Effector CD8-positive, alpha-beta T cell (primary cell): ENCODE data around the gene PLXDC2.

Source experiments
- DNase-seq: peaks from one replicate; lab custom pipeline; 2025; lab: John Stamatoyannopoulos, UW

PLXDC2 gene

DNA sequence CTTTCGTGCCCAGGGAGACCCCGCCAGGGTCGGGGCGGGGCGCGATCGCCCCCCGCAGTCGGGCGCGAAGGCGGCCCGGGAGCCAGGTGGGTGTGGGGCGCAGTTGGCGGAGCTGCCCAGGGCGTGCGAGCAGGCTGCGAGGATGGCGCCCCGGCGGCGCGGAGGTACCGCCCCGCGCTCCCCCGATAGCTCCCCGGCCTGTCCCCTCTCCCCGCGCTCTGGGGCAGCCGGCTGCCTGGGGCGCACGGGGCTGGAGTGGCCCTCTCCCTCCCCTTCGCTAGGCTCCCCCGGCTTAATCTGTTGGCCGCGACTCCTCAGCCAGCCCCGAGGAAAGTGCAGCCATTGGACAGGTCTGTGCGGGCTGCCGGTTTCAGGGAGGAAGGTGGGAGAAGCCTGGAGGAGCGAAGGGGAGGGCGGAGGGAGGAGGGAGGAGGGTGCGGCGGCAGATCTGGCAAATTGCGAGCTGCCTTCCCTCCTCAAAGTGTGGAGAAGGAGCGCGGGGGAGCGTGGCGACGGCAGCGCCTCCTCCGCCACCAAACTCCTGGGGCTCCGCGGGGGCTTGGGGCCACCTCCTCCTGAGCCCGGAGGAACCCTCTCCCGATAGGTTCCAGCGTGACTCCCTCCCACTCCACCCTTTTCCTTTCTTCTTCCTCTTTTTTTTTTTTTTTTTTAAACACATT is 361 bp upstream of the PLXDC2 start:
- no peak for DNase-seq

DNA sequence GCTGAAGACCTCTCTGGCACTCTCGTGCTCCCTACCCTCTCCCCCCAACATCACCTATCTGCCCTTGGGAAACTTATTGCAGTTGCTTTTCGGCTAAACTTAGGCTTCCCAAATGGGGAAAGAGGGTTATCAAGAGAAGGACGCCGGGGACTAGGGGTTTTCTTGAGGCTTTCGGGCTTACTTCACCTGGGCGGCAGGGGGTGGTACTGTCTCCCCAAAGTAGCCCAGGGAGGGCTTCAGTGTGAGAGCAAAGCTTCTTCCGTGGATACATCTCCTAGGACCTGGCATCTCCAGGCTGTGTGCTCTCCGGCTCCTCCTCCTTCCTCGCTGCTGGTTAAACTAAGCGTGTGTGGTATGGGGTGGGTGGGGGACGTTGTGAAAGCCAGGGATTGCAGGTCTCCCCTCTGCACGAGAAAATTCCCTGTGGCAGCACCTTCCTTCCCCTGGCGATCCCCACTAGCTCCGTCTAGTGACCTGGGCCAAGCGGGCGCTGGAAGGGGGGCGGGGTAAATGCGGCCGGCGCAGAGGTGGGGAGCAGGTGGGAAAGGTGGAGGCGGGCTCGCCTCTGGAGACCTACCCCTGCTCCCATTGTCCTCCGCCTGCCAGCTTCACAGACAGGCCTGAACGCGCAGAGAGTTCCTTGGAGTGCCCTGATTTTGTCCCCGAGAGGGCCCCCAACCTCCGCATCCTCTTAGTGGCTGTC is 1.1 kb downstream of the PLXDC2 start:
- no peak for DNase-seq

DNA sequence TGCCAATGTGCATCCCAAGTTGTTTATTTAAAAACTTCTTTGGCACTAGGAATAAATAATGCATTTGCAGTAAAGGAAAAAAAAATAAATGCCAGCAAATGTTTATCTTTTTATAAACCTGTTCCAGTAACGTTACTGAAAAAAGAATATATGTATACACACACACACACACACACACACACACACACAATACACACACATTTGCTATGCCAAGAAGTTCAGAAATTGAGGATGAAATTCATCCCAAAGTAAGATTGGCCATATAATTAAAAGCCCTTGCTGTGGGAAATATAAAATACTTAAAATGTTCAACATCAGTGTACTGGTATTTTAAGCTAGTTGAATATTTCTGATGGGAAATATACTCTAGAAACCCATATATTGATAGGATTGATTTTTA is 2.6 kb downstream of the PLXDC2 start:
- no peak for DNase-seq

DNA sequence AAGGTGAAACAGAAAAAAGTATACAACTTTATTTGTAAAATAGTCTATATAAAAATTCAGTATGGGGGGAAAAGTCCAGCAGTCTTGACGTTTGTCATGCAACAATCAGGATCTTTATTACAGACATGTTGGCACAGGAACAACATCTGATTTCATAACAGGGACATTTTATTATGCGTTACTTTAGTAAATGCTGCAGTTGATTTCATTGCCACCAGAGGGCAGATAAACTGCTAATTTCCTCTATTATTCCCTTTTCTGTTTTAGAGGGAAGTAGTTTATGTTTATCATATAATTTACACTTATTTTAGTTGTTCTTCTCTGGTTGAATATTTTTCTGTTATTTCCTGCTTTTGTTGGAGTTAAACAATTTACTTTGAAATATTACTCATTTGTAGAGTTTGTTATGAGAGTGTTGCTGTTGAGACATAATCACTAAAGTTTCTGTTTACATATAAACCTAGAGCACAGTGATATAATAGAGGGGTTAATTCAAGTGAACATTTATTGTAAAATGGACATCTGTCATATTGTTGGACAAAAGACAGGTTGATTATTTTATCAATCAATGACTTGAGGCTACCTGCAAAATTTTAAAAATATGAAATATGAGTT is 3.3 kb downstream of the PLXDC2 start:
- DNase-seq = no peak

DNA sequence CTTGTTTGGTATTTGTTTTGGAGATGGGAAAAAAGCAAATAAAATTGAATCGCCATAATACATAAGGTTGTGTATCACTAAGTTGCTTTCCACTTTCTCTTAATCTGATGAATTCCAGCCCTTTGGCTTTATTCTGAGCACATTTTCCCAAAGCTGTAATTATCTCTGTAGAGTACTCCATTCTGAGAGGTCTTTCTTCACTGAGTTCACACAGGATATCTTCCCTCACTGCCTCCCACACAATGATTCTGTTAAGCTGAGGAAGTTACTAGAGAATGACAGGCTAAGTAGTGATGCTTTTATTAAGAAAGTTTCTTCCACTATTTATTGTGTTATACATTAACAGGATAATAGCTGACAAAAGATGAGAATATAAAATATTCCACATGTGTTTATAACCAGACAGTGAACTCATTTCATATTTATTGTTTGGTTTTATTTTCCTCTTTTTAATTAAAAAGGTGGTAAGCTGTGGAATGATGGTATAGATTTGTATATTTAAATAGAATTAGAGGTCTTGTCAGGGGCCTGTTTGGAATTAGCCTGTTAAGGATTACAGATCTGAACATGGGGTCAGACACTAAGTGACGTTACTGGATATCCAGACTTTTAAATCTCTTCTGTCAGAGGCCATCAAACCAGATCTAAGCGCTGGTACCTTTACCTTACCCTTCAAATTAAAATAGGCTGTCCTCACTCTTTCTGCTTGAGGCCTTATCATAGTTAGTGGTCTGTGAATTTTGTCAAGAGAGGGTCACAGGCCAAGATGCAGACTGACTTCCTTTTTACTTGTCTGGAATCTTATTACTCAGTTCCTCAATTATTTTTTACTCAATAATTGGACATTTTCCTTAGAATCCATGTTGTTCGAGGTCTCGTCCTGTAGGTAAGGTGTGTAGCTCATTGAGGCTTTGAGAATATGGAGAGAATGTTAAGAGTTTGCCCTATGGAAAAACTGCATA is 8.4 kb downstream of the PLXDC2 start:
- no peak for DNase-seq

DNA sequence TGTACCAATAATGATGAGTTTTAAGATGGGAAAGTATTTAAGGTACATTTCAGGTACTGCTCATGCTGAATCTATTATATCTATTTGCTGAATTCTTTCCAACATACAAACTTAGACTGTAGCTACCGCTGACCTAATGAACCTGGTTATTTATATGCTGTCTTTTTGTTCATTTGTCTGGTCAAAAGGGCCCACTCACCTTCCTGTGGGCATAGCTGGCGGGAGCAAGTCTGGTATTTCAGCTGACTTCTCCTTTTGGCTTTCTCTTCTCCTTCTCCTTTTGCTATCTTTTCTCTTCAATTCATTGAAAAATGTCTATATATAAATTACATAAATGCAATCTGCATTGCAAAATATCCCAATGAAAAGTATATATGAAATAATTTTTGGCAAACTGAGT is 9.5 kb downstream of the PLXDC2 start:
- DNase-seq = no peak

DNA sequence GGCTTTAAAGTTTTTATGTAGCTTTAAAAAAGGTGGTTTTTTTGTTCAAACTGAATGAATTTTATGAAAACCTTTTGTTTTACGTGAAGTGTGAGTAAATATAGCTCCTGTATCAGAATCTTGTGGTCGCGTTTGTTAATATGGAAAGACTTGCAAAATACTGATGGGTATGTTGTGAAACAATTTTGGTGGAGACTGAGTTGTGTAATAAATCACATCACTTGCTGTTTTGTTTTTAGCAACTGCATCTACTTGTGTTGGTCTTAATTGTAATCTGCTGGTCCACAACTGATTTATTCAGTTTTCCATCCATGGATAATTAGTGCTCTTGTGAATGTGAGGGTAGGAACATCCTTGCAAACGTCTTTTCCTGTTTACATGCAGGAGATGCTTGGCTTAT is 10.5 kb downstream of the PLXDC2 start:
- DNase-seq = no peak

DNA sequence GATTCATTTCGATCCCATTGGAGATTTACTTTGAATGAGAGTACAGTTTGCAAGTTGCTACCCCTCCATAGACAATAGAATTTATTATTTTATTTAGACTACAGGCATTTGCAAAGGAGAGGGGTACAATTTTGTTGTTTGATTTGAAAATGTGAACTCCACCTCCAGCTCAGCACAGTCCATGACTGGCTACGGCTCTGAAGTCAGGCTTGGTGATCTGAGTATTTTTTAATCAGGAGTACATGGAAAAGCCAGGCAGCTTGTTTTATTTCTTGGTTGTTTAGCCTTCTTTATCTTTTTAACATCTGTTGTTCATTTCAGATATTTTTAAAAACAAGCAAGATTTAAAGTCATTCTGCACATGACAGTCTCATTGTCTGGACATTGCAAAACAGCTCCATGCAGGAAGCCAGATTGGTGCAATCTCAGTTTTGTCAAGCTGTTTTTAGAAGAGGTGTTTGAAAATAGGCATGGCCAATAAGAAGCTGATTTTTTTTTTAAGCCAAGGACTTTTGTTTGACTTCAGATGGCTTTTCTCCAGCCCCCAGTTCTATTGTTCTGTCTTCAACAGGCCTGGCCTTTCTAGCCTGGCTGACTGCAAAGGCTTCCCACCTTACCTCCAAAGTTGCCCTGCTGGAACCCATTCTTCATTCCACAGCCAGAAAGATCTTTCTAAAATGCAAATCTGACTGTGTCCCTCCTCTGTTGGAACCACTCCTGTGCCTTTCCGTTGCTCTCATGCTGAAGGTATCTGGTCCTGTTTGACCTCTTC is 12.2 kb downstream of the PLXDC2 start:
- no peak for DNase-seq

DNA sequence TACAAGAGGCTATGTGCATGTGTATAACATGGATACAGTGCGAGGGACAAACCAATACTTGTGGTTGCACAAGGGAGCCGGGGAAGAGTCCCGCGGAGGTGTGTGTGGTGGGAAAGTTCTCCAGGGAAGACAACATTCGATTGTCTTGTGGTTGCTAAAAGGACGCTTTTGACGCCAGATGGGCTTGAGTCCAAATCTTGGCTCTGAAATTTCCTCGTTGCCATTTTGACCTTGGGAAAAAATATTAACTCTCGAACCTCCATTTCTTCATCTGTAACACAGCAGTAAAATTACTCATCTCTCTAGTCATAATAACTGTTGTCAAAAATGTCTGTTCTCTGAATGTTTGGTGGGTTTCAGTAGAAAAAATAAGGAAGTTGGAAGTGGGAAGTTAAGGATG is 16.5 kb downstream of the PLXDC2 start:
- DNase-seq = no peak

DNA sequence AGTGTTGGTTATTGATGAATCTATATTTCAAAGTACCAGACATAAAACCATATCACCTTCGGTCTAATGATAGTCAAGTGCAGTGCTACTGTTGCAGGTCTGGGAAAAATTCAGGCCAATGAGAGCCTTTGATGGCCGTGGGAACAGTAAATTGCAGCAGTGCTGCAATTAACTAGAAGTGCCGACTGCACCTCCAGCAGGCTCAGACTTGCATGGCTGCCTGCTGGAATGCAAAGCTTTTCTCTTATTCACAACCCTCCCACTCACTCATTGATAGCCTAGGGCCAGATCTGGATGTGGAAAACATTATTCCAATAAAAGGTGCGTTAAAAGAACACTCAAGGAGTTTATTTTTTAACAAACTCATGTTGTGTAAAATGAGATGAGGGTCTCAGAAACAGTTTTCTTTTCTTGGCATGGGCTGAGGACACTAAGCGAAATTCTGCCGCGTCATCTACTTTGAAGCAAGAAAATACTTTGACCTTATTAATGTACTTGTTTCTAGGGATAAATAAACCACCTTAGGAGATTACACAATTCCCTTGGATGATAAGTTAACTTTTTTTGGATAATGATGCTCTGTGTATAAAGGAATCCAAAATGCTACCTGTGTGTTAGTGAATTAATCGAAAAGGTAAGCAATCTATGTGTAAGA is 17.1 kb downstream of the PLXDC2 start:
- no peak for DNase-seq

DNA sequence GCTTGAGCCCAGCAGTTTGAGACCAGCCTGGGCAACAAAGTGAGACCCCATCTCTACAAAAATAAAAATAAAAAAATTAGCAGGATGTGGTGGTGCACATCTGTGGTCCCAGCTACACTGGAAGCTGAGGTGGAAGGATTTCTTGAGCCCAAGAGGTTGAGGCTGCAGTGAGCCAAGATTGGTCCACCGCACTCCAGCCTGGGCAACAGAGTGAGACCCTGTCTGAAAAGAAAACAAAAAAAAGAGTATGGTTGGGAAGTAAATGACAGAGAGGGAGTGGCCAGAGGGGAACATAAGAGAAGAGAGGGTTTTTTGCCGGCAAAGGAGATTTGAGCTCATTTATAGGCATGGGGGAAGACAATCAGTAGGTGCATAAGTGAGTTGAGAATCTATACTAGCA is 19.7 kb downstream of the PLXDC2 start:
- DNase-seq = no peak

DNA sequence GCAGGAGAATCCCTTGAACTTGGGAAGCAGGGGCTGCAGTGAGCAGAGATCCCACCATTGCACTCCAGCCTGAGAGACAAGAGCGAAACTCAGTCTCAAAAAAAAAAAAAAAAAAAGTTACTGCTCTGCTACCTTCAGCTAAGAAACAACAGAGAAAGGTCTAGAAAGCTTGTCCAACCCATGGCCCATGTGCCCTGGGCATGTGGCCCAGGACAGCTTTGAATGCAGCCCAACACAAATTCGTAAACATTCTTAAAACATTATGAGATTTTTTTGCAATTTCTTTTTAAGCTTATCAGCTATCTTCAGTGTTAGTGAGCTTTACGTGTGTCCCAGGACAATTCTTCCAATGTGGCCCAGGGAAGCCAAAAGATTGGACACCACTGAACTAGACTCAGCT is 22.9 kb downstream of the PLXDC2 start:
- DNase-seq = no peak

DNA sequence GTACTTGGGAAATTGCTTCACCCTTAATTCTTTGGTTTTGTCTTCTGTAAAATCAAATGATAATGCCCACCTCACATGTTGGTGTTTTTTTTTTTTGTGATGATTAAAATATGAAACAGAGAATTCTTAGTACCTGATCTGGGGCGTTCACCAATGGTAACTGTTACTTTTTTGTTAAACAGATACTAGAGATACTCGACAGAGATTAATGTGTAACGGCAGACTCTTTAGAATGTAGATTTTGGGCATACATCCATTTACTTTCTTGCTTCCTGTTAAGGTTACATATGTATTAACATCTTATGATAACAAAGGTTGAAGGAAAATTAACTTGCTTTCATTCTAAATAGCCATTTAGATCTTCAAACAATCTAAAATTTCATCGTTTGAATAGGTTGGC is 23.3 kb downstream of the PLXDC2 start:
- no peak for DNase-seq

DNA sequence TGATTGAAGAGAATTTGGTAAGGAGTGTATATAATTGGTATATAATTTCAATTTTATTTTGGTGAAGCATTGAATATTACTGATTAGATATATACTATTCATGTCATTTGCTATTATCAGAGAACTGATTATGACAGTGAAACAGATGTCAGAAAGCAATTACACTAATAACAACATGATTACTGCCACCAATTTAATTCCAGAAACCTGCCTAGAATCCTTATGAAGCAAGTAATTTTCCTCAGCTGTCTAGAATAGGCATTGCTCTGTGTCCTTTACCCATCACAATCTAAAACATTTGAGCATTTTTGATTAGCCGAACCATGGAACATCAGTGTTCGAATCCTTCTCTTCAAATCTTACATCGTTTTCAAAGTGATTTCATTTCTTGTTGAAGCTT is 24.5 kb downstream of the PLXDC2 start:
- DNase-seq = no peak

DNA sequence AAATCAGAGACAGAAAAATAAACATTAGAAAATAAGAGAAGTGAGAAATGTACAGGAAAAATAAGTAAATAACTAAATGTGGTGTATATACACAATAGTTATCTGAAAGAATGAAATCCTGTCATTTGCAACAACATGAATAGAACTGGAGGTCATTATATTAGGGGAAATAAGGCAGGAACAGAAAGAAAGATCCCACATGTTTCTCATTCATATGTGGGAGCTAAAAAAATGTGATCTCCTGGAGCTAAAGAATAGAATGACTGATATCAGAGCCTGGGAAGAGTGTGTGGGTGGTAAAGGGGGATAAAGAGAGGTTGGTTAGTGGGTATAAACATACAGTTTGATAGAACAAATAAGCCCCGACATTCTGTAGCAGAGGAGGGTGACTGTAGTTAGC is 27.3 kb downstream of the PLXDC2 start:
- no peak for DNase-seq

DNA sequence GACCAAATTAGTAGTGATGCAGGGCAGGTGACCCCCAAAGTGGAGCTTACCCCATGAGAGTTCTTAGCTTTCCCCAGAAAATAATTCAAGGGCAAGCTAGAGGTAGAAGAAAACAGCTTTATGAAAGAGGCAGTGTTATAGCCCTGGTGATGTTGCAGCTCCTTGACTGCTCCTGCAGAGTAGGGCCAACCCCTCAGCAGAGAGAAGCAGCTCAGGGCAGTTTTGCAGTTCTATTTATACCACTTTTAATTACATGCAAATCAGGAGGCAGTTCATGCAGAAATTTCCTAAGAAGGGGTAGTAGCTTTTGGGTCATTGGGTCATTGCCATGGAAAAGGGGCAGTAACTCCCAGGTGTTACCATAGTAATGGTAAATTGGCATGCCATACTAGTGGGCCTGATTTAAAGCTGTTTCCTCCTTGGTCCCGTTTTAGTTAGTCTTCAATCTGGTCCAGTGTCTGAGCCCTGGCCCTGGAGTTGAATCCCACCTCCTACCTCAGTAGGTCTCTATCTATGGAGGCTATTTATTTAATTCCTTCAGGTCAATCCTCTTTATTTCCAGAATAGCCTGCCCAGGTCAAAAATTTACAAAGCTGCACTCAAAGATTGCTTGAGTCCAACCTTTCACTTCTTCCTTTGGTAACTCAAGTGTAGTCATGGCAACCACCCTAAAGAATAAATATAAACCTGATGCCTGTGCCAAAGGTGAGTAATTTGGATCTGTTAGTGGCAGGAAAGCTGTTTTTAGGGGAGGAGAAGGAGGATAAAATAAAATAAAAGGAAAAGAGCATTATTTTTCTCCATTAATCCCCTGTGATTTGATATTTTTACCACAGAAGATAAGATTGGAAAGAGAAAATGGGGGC is 29.5 kb downstream of the PLXDC2 start:
- no peak for DNase-seq

DNA sequence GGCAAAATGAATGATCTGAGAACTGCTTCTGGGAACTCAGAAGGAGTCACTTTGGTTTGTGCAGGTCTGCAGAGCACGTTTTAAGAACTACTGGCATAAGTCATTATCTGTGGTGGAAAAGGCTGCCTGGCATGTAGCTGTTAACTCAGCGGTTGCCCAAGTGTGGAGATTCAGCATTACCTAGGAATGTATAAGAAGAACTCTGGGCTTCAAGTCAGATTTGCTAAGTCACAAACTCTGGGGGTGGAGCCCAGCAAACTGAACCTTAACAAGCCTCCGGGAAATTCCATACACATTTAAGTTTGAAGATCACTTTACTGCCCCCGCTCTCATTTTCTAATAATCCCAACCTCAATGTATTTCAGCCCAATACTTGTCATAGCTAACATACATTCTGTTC is 31.1 kb downstream of the PLXDC2 start:
- DNase-seq = no peak

DNA sequence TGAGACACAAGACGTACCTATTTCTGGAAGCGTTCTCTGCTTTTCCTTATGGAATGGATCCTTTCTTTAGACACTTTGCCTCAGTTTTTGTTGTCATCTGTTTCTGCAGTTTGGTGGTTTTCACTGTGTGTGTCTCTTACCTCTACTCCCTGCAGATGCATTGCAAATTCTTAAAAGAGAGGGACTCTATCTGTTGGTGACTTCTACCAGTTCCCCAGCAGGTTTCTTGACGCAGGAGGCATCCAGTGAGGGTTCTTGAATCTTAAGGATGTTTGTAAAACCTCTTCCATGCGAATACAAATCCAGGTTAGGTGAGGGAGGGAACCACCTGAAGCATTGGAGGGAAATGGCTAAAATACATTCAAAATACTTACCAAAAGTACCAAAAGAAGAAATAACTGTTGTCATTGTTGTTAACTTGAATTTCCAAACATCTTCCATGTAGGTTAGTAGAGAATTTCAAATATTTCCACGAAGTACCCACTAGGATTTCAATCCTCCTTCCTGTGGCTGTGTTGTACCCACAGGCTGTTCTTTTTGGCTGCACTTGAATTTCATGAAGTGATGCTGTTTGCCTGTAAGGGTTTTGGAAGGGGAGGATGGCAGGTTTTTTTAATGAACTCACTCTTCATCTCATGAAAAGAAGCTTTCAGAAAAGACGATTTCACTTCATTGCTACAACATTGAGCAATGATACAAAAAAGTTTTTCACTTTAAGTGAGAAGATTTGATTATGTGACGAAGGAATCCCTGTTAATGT is 32.2 kb downstream of the PLXDC2 start:
- DNase-seq = no peak

DNA sequence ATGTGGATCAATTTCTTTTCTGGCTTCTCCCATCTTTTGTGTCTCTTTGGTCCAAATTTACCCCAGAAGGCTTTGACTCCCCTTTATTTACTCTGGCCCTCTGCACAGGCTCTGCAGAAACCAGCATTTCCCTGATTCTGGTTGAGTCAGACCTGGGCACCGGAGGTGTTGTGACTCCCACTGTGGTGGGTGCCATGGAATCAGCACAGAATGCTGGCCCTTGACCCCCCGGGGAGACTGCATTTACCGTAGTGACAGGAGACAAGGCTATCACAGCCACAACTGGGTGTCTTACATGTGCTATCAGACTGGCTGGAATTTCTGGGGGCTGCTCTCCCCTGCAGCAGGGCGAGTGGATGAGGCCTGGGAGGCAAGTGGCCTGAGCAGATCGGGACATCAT is 37.6 kb downstream of the PLXDC2 start:
- DNase-seq = no peak
